Measurements from ENCODE around the gene OAS2. TPM values are rescaled to one million over a fixed set of nuclear protein-coding genes. Genes with fewer than 3 reads are reported as not detected.

The OAS2 gene
- total RNA-seq, 1 donor from 2014 or later = 0.41 TPM

GRCh38 chr12:113043240-113043639, 64.9 kb downstream of the OAS2 start:
- Mint-ChIP-seq H3K4me1 (ENCODE audit: unreplicated experiment) (peaks cover 6% of the 10 kb centered on the region), H3K9me3 (ENCODE audit: unreplicated experiment) (no peaks in the 10 kb centered on the region), H3K4me3 (ENCODE audit: unreplicated experiment) (no peak overlapping the region), H3K36me3 (ENCODE audit: low read depth, unreplicated experiment) (no peaks in the 10 kb centered on the region), H3K27me3 (ENCODE audit: unreplicated experiment) (peaks cover 3% of the 10 kb centered on the region), H3K27ac (ENCODE audit: unreplicated experiment) (no peak overlapping the region)
- TF ChIP-seq, protein P1, sequence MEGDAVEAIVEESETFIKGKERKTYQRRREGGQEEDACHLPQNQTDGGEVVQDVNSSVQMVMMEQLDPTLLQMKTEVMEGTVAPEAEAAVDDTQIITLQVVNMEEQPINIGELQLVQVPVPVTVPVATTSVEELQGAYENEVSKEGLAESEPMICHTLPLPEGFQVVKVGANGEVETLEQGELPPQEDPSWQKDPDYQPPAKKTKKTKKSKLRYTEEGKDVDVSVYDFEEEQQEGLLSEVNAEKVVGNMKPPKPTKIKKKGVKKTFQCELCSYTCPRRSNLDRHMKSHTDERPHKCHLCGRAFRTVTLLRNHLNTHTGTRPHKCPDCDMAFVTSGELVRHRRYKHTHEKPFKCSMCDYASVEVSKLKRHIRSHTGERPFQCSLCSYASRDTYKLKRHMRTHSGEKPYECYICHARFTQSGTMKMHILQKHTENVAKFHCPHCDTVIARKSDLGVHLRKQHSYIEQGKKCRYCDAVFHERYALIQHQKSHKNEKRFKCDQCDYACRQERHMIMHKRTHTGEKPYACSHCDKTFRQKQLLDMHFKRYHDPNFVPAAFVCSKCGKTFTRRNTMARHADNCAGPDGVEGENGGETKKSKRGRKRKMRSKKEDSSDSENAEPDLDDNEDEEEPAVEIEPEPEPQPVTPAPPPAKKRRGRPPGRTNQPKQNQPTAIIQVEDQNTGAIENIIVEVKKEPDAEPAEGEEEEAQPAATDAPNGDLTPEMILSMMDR (IDR thresholded peaks at IDR 0.05; ENCODE audit: unreplicated experiment) = no peak
- no peak for DNase-seq (ENCODE audit: low spot score)

DNA sequence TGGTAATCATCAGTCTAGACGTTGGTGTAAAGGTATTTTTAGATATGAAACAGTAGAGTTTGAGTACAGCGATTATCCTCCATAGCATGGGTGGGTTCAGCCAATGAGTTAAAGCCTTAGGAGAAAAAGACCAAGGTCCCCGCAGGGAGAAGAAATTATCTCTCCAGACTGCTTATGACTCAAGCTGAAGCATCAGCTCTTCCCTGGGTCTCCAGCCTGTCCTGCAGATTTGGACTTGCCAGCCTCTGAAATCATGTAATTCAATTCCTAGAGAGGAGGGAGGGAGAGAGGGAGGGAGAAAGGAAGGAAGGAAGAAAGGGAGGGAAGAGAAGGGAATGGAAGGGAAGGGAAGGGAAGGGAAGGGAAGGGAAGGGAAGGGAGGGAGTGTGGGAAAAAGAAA, 66.2 kb downstream of the OAS2 start:
- peaks cover 3% of the 10 kb centered on the region for H3K27me3 Mint-ChIP-seq (ENCODE audit: unreplicated experiment)
- H3K4me3 Mint-ChIP-seq (ENCODE audit: unreplicated experiment) = no peak overlapping the region
- no peaks in the 10 kb centered on the region for H3K36me3 Mint-ChIP-seq (ENCODE audit: low read depth, unreplicated experiment)
- TF ChIP-seq, protein P1 (IDR thresholded peaks at IDR 0.05; ENCODE audit: unreplicated experiment) = no peak
- H3K4me1 Mint-ChIP-seq (ENCODE audit: unreplicated experiment) = peaks cover 8% of the 10 kb centered on the region
- H3K27ac Mint-ChIP-seq (ENCODE audit: unreplicated experiment) = no peak overlapping the region
- no peak for DNase-seq (ENCODE audit: low spot score)
- no peaks in the 10 kb centered on the region for H3K9me3 Mint-ChIP-seq (ENCODE audit: unreplicated experiment)

DNA sequence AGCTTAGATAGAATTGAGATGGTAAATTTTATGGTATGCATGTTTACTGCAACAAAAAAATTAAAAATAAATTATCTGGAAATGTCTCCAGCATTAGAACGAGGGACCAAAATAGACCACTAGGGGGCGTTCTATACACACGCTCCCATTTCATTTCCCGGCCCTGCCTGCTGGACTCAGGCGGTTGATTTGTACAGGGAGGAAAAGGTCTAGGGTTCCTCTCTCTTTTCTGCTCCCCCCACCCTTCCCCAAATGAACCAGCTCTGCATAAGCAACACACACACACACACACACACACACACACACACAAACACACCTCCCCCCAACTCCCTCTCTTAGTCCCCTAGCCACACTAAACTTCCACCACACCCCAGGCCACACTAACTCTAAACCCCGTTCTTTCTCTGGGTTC, 70.4 kb downstream of the OAS2 start:
- peak; percentile 69 for DNase-seq (ENCODE audit: low spot score)
- peaks cover 4% of the 10 kb centered on the region for H3K27me3 Mint-ChIP-seq (ENCODE audit: unreplicated experiment)
- no peaks in the 10 kb centered on the region for H3K36me3 Mint-ChIP-seq (ENCODE audit: low read depth, unreplicated experiment)
- TF ChIP-seq, protein P1 (IDR thresholded peaks at IDR 0.05; ENCODE audit: unreplicated experiment) = peak; percentile 84
- no peak overlapping the region for H3K4me3 Mint-ChIP-seq (ENCODE audit: unreplicated experiment)
- H3K4me1 Mint-ChIP-seq (ENCODE audit: unreplicated experiment) = peaks cover 14% of the 10 kb centered on the region
- no peaks in the 10 kb centered on the region for H3K9me3 Mint-ChIP-seq (ENCODE audit: unreplicated experiment)
- H3K27ac Mint-ChIP-seq (ENCODE audit: unreplicated experiment) = no peak overlapping the region

DNA sequence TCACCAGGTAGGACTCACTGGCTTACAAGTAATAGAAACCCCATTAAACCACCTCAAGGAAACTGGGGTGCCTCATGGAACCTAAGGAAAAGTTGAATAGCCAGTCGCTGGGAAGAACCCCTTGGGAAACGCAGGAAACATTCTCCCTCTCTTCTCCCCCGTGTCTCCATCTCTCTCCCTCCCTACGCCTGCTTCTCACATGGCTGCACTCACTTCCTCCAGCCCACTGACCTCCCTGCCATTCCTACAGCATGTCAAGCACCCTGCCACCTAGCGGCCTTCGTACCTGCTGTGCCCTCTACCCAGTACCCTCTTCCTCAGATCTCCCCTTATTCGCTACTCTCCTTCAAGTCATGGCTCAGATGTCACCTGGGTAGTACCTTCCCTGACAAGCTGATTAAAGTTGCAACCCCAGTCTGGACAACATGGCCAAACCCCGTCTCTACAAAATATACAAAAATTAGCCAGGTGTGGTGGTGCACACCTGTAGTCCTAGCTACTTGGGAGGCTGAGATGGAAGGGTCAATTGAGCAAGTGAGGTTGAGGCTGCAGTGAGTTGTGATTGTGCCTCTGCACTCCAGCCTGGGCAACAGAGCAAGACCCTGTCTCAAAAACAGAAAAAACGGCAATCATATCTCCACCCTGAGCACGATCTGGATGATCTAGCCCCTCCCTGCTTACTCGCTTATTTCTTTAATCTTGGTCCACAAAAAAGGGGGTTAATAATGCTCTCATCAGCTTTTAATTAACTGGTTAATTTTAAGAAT, 71.8 kb downstream of the OAS2 start:
- Mint-ChIP-seq H3K9me3 (ENCODE audit: unreplicated experiment) (no peaks in the 10 kb centered on the region), H3K27me3 (ENCODE audit: unreplicated experiment) (peaks cover 5% of the 10 kb centered on the region), H3K36me3 (ENCODE audit: low read depth, unreplicated experiment) (peaks cover 3% of the 10 kb centered on the region), H3K4me3 (ENCODE audit: unreplicated experiment) (no peak overlapping the region), H3K27ac (ENCODE audit: unreplicated experiment) (no peak overlapping the region), H3K4me1 (ENCODE audit: unreplicated experiment) (peaks cover 14% of the 10 kb centered on the region)
- DNase-seq (ENCODE audit: low spot score) = peak; percentile 49
- TF ChIP-seq, protein P1 (IDR thresholded peaks at IDR 0.05; ENCODE audit: unreplicated experiment) = no peak

DNA sequence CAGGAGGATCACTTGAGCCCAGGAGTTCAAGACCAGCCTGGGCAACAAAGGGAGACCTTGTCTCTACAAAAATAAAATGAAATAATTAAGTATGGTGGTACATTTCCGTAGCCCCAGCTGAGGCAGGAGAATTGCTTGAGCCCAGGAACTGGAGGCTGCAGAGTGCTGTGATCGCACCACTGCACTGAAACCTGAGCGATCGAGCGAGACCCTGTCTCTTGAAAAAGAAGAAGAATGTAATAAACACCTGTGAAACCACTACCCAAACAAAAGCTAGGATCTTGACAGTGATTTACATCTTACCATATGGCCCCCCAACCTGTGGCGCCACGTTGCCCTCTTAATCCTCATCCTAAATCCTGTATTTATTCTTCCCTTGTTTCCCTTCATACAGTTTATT, 72.5 kb downstream of the OAS2 start:
- TF ChIP-seq, protein P1 (IDR thresholded peaks at IDR 0.05; ENCODE audit: unreplicated experiment) = no peak
- DNase-seq (ENCODE audit: low spot score) = no peak
- Mint-ChIP-seq H3K27me3 (ENCODE audit: unreplicated experiment) (peaks cover 7% of the 10 kb centered on the region), H3K36me3 (ENCODE audit: low read depth, unreplicated experiment) (peaks cover 3% of the 10 kb centered on the region), H3K9me3 (ENCODE audit: unreplicated experiment) (no peaks in the 10 kb centered on the region), H3K4me3 (ENCODE audit: unreplicated experiment) (no peak overlapping the region), H3K4me1 (ENCODE audit: unreplicated experiment) (peaks cover 14% of the 10 kb centered on the region), H3K27ac (ENCODE audit: unreplicated experiment) (no peak overlapping the region)

Measured in endothelial cell (in vitro differentiated cells).